H1 (cell line): ENCODE measurements around the gene CYP4A22. TPM values are rescaled to one million over a fixed set of nuclear protein-coding genes. Genes with fewer than 3 reads are reported as not detected.

Experiments used
- CBX5 ChIP-seq: fragments of 300-800, 300-1000 bp; sonication (generic); IDR thresholded peaks from 2 replicates; pipeline ENCODE4 v1.7.1; 2016; ENCODE audit warnings: antibody characterized with exemption, low read length, low read depth
- CHD1 ChIP-seq: IDR thresholded peaks from 2 replicates; pipeline ENCODE4 v1.6.1; 2012; ENCODE audit warnings: low read depth, low read length, improper control_type of control experiment
- EGR1 ChIP-seq: IDR thresholded peaks from 2 replicates; pipeline ENCODE4 v1.6.1; 2011; ENCODE audit warnings: low read depth, low read length, borderline replicate concordance
- EP300 ChIP-seq, 2 experiments: IDR thresholded peaks; 1 replicate in 1 of 2; 2 replicates in 1 of 2; pipeline ENCODE4 v1.6.1; 2011 to 2012; ENCODE audit warnings: low read depth in 2 of 2, low read length in 2 of 2, mild to moderate bottlenecking in 2 of 2, borderline replicate concordance in 1 of 2, inconsistent platforms in 1 of 2, moderate library complexity in 1 of 2
- NANOG ChIP-seq: IDR thresholded peaks from 2 replicates; pipeline ENCODE4 v1.6.1; 2011; ENCODE audit warnings: low read length, low read depth, mild to moderate bottlenecking, inconsistent platforms; ENCODE audit not compliant: insufficient read depth, poor library complexity, severe bottlenecking
- PHF8 ChIP-seq: fragments of 200-600 bp; sonication (generic); conservative IDR thresholded peaks from 2 replicates; pipeline ENCODE4 v1.7.1; 2012; ENCODE audit warnings: low read depth, mild to moderate bottlenecking, inconsistent platforms, low read length, moderate library complexity
- SP4 ChIP-seq: IDR thresholded peaks from 2 replicates; pipeline ENCODE4 v1.6.1; 2012; ENCODE audit warnings: low read length, inconsistent platforms
- SUZ12 ChIP-seq: fragments of 200-600 bp; sonication (generic); IDR thresholded peaks from 2 replicates; pipeline ENCODE4 v1.6.1; 2012; ENCODE audit warnings: mild to moderate bottlenecking, inconsistent platforms, low read length, moderate library complexity, mixed read lengths
- TAF7 ChIP-seq: optimal IDR thresholded peaks from 2 replicates; pipeline ENCODE3; 2011; ENCODE audit warnings: low read depth, mild to moderate bottlenecking, inconsistent platforms, low read length, moderate library complexity, borderline replicate concordance
- polyA plus RNA-seq, 7 experiments: library from polyadenylated mRNA; depleted of rRNA in 3 of 7; stranded (reverse) in 5 of 7; unstranded in 2 of 7; fragments of >200 nt in 5 of 7; fragments of 200-250 nt in 2 of 7; gene quantifications; 1 replicate in 5 of 7; 2 replicates in 1 of 7; 4 replicates in 1 of 7; pipeline versions ENCODE4 v1.2.1 to v1.2.3, GENCODE V29; 2011 to 2013; ENCODE audit warnings: missing spikeins in 2 of 7, mixed read lengths in 2 of 7
- total RNA-seq: library from RNA; stranded (reverse); fragmentation: NEBNext Ultra II Directional; extraction: Animal tissue kit (Norgen Biotek cat#: 25700); gene quantifications from 2 replicates; pipeline ENCODE4 v1.2.1, GENCODE V29; 2021

Gene CYP4A22
- total and polyA plus RNA-seq, 2 of the 8 experiments (the other 6 are each of a cell fraction or from before 2014, with no cell fraction given) = not detected

DNA sequence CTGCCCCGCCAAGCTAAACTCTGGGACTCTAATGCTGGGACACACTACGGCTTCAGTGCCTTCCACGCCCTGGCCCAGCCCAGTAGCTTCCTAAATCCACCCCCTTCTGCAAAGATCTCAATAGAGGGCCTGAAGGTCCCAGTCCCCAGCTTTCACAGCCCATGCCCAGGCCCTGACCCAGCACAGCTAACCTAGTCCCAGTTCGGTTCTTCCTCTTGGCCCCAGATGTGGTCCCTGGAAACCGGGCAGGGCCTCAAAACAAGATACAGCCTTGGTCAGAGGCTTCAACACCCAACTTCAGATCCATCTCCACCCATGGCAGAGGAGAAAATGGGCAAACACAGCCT is 53.2 kb downstream of the CYP4A22 start (continued):
- TF ChIP-seq EP300 (IDR thresholded peaks at IDR 0.05; ENCODE audit: borderline replicate concordance in 1 of 2, low read depth in 2 of 2, low read length in 2 of 2) (no peak), SUZ12 (no peak), EGR1 (no peak), CHD1 (no peak), NANOG (no peak), PHF8 (no peak), TAF7 (no peak), CBX5 (no peak), SP4 (no peak)
- TF ChIP-seq, all 59 proteins: peak for 0
